H1 (cell line): Measurements from ENCODE around the gene KRTAP3-1. TPM values are rescaled to one million over a fixed set of nuclear protein-coding genes. Genes with fewer than 3 reads are reported as not detected.

Experiments used
- CTCF ChIA-PET: fragments of 300-600 bp; sonication (Branson Sonifier 250); formaldehyde crosslinking; loops from one replicate; lab custom pipeline; 2021; ENCODE audit not compliant: partially characterized antibody; lab: Charles Lee
- POLR2A ChIA-PET: fragments of 300-600 bp; sonication (Branson Sonifier 250); formaldehyde crosslinking; loops from one replicate; lab custom pipeline; 2021; ENCODE audit warnings: inconsistent platforms; ENCODE audit not compliant: partially characterized antibody; lab: Charles Lee
- DNase-seq, 2 experiments: peaks; one replicate each; pipeline versions ENCODE4 v3.0.0 to v3.0.0-alpha.2; 2010 to 2022; ENCODE audit warnings: low spot score in 2 of 2, low read depth in 1 of 2, mixed read lengths in 1 of 2
- FAIRE-seq: peaks from 2 replicates; lab custom pipeline; 2011; peaks lifted over from hg19 to GRCh38; lab: Jason Lieb, UNC
- H2AFZ ChIP-seq: 2 replicates; pipeline ENCODE4 v1.8.1; 2012; ENCODE audit warnings: low read length, inconsistent platforms
- H2AK5ac ChIP-seq: 2 replicates; pipeline ENCODE4 v1.6.1; 2013; ENCODE audit warnings: low read depth, low read length
- H2BK120ac ChIP-seq: replicated peaks from 2 replicates; pipeline ENCODE3; 2013; ENCODE audit warnings: low read depth, low read length, inconsistent platforms
- H2BK12ac ChIP-seq: 2 replicates; pipeline ENCODE4 v1.6.1; 2013; ENCODE audit warnings: low read depth, low read length
- H2BK15ac ChIP-seq: 2 replicates; pipeline ENCODE4 v1.6.1; 2013; ENCODE audit warnings: low read length
- H2BK20ac ChIP-seq: 2 replicates; pipeline ENCODE4 v1.6.1; 2013; ENCODE audit warnings: low read length
- H2BK5ac ChIP-seq: 2 replicates; pipeline ENCODE4 v1.6.1; 2013; ENCODE audit warnings: low read depth, low read length
- H3K14ac ChIP-seq: 2 replicates; pipeline ENCODE4 v1.6.1; 2013; ENCODE audit warnings: inconsistent platforms; ENCODE audit not compliant: insufficient read length
- H3K18ac ChIP-seq: 2 replicates; pipeline ENCODE4 v1.6.1; 2013; ENCODE audit warnings: low read length; ENCODE audit errors: extremely low read depth
- H3K23ac ChIP-seq: 2 replicates; pipeline ENCODE4 v1.6.1; 2013; ENCODE audit warnings: inconsistent platforms; ENCODE audit not compliant: insufficient read length
- H3K23me2 ChIP-seq: 2 replicates; pipeline ENCODE4 v1.6.1; 2013; ENCODE audit warnings: low read depth, low read length
- H3K27ac ChIP-seq: 2 replicates; pipeline ENCODE4 v1.6.1; 2011; ENCODE audit warnings: low read depth, low read length, inconsistent platforms
- H3K27me3 ChIP-seq, 4 experiments: replicated peaks in 1 of 4; 1 replicate in 1 of 4; 2 replicates in 3 of 4; pipeline versions ENCODE4 v1.6.1 to v1.8.1; 2011 to 2013; ENCODE audit warnings: low read length in 3 of 4, mild to moderate bottlenecking in 3 of 4, inconsistent platforms in 2 of 4, mixed read lengths in 2 of 4, moderate library complexity in 1 of 4; ENCODE audit not compliant: control insufficient read depth in 3 of 4, insufficient read depth in 3 of 4; ENCODE audit errors: extremely low read depth in 1 of 4
- H3K36me3 ChIP-seq, 4 experiments: 2 replicates each; pipeline versions ENCODE4 v1.6.1 to v1.8.1; 2011 to 2013; ENCODE audit warnings: mild to moderate bottlenecking in 4 of 4, low read length in 3 of 4, moderate library complexity in 2 of 4, control low read depth in 1 of 4, inconsistent platforms in 1 of 4; ENCODE audit not compliant: insufficient read depth in 4 of 4, control insufficient read depth in 2 of 4
- H3K4ac ChIP-seq: replicated peaks from 2 replicates; pipeline ENCODE3; 2013; ENCODE audit warnings: low read length, low read depth, mixed read lengths, inconsistent platforms; ENCODE audit not compliant: insufficient read length
- H3K4me1 ChIP-seq, 4 experiments: replicated peaks in 1 of 4; 1 replicate in 1 of 4; 2 replicates in 3 of 4; pipeline versions ENCODE4 v1.6.1 to v1.8.1; 2011 to 2013; ENCODE audit warnings: low read length in 3 of 4, inconsistent platforms in 2 of 4, mixed read lengths in 1 of 4; ENCODE audit not compliant: insufficient read depth in 4 of 4, control insufficient read depth in 3 of 4
- H3K4me2 ChIP-seq, 2 experiments: 2 replicates each; pipeline versions ENCODE4 v1.6.1 to v1.8.1; 2011 to 2013; ENCODE audit warnings: low read depth in 2 of 2, low read length in 2 of 2, control low read depth in 1 of 2, inconsistent platforms in 1 of 2, mild to moderate bottlenecking in 1 of 2; ENCODE audit not compliant: insufficient read depth in 1 of 2
- H3K4me3 ChIP-seq, 4 experiments: fragments of 200-600, 300-600 bp in 1 of 4; sonication (generic), shearing (Covaris generic), sonication (Bioruptor Twin) in 1 of 4; 2 replicates each; pipeline versions ENCODE4 v1.5.1 to v1.8.1; 2011 to 2016; ENCODE audit warnings: low read length in 4 of 4, low read depth in 3 of 4, control low read depth in 2 of 4, inconsistent platforms in 2 of 4, mild to moderate bottlenecking in 2 of 4, mixed read lengths in 1 of 4, moderate library complexity in 1 of 4; ENCODE audit not compliant: insufficient read depth in 2 of 4; ENCODE audit errors: extremely low read depth in 1 of 4
- H3K56ac ChIP-seq: replicated peaks from 2 replicates; pipeline ENCODE3; 2013; ENCODE audit warnings: low read depth, mild to moderate bottlenecking, mixed read lengths, low read length, inconsistent platforms; ENCODE audit not compliant: insufficient read length
- H3K79me1 ChIP-seq: 2 replicates; pipeline ENCODE4 v1.6.1; 2013; ENCODE audit warnings: low read depth, low read length, control low read depth
- H3K79me2 ChIP-seq, 2 experiments: 2 replicates each; pipeline versions ENCODE4 v1.6.1 to v1.8.1; 2012 to 2013; ENCODE audit warnings: low read length in 2 of 2, mild to moderate bottlenecking in 2 of 2, inconsistent platforms in 1 of 2; ENCODE audit not compliant: insufficient read depth in 2 of 2, control insufficient read depth in 1 of 2
- H3K9ac ChIP-seq, 4 experiments: replicated peaks in 1 of 4; 1 replicate in 1 of 4; 2 replicates in 3 of 4; pipeline versions ENCODE4 v1.6.1 to v1.8.1; 2011 to 2013; ENCODE audit warnings: low read depth in 3 of 4, low read length in 3 of 4, control low read depth in 2 of 4, mild to moderate bottlenecking in 2 of 4, moderate library complexity in 2 of 4, inconsistent platforms in 1 of 4; ENCODE audit errors: extremely low read depth in 1 of 4
- H3K9me3 ChIP-seq, 2 experiments: 2 replicates each; pipeline versions ENCODE4 v1.6.1 to v1.8.1; 2012 to 2013; ENCODE audit warnings: mild to moderate bottlenecking in 2 of 2, moderate library complexity in 2 of 2, control low read depth in 1 of 2, inconsistent platforms in 1 of 2, low read depth in 1 of 2, low read length in 1 of 2, mixed read lengths in 1 of 2; ENCODE audit not compliant: insufficient read depth in 2 of 2
- H4K20me1 ChIP-seq, 2 experiments: replicated peaks in 1 of 2; 2 replicates each; pipeline versions ENCODE3 to v1.8.1; 2011 to 2013; ENCODE audit warnings: inconsistent platforms in 2 of 2, low read length in 2 of 2, mild to moderate bottlenecking in 1 of 2; ENCODE audit not compliant: insufficient read depth in 2 of 2, control insufficient read depth in 1 of 2
- H4K5ac ChIP-seq: 2 replicates; pipeline ENCODE4 v1.6.1; 2013; ENCODE audit warnings: low read length, low read depth, mixed read lengths, inconsistent platforms; ENCODE audit not compliant: insufficient read length
- H4K8ac ChIP-seq: 2 replicates; pipeline ENCODE4 v1.8.0; 2013; ENCODE audit warnings: mild to moderate bottlenecking, moderate library complexity, low read length, inconsistent platforms; ENCODE audit not compliant: insufficient read depth; ENCODE audit errors: extremely low read depth
- H4K91ac ChIP-seq: replicated peaks from 2 replicates; pipeline ENCODE3; 2013; ENCODE audit warnings: low read length, mixed read lengths, inconsistent platforms; ENCODE audit not compliant: insufficient read length
- CHD2 ChIP-seq: IDR thresholded peaks from 2 replicates; pipeline ENCODE4 v1.6.1; 2012; ENCODE audit warnings: low read length, improper control_type of control experiment
- CREB1 ChIP-seq: IDR thresholded peaks from 2 replicates; pipeline ENCODE4 v1.6.1; 2012; ENCODE audit warnings: inconsistent platforms
- RXRA ChIP-seq: IDR thresholded peaks from 2 replicates; pipeline ENCODE4 v1.6.1; 2011; ENCODE audit warnings: low read depth, mild to moderate bottlenecking, low read length, moderate library complexity; ENCODE audit not compliant: insufficient read depth
- WGBS, 2 experiments: shearing (Covaris generic) in 1 of 2; methylation state at CpG; one replicate each; pipeline versions ENCODE4 v1.1.6 to v1.1.7; 2013 to 2015; ENCODE audit warnings: low lambda C conversion rate in 2 of 2, mixed read lengths in 2 of 2, inconsistent platforms in 1 of 2, low coverage in 1 of 2, missing lambda C conversion rate in 1 of 2; ENCODE audit not compliant: insufficient replicate concordance in 2 of 2, insufficient coverage in 1 of 2, insufficient read length in 1 of 2; ENCODE audit errors: extremely low coverage in 1 of 2, missing lambda C conversion rate in 1 of 2; 5-methylcytosine and 5-hydroxymethylcytosine counted together
- polyA plus RNA-seq, 7 experiments: library from polyadenylated mRNA; depleted of rRNA in 3 of 7; stranded (reverse) in 5 of 7; unstranded in 2 of 7; fragments of >200 nt in 5 of 7; fragments of 200-250 nt in 2 of 7; gene quantifications; 1 replicate in 5 of 7; 2 replicates in 1 of 7; 4 replicates in 1 of 7; pipeline versions ENCODE4 v1.2.1 to v1.2.3, GENCODE V29; 2011 to 2013; ENCODE audit warnings: missing spikeins in 2 of 7, mixed read lengths in 2 of 7
- total RNA-seq: library from RNA; stranded (reverse); fragmentation: NEBNext Ultra II Directional; extraction: Animal tissue kit (Norgen Biotek cat#: 25700); gene quantifications from 2 replicates; pipeline ENCODE4 v1.2.1, GENCODE V29; 2021

KRTAP3-1 gene
- total and polyA plus RNA-seq, 2 of the 8 experiments (the other 6 are each of a cell fraction or from before 2014, with no cell fraction given): not detected

GRCh38 chr17:41012326-41013120, 3.6 kb upstream of the KRTAP3-1 start:
- H3K56ac ChIP-seq: no peak overlapping the region
- ChIA-PET CTCF (no interaction called here), POLR2A (no interaction called here)
- no peak overlapping the region for H2BK120ac ChIP-seq
- no peak for FAIRE-seq
- no peaks in the 10 kb centered on the region for H4K20me1 ChIP-seq
- H3K9ac ChIP-seq: no peak overlapping the region
- H4K5ac ChIP-seq: no peak overlapping the region
- no peak overlapping the region for H3K27ac ChIP-seq
- no peak overlapping the region for H2AFZ ChIP-seq
- H3K4me1 ChIP-seq: peaks cover 0 to 10% (median 6%) of the 10 kb centered on the region in 4 experiments; a peak in 6 of 7 replicates
- H3K4me2 ChIP-seq: no peak overlapping the region
- H4K8ac ChIP-seq: no peak overlapping the region
- no peak overlapping the region for H2BK15ac ChIP-seq
- H3K4ac ChIP-seq: no peak overlapping the region
- H2BK5ac ChIP-seq: no peak overlapping the region
- H2AK5ac ChIP-seq: no peak overlapping the region
- TF ChIP-seq RXRA: no peak
- no peak for TF ChIP-seq CHD2
- TF ChIP-seq CREB1: no peak
- no peak overlapping the region for H3K23ac ChIP-seq
- H3K23me2 ChIP-seq: no peaks in the 10 kb centered on the region
- H4K91ac ChIP-seq: no peak overlapping the region
- no peak for DNase-seq
- H2BK12ac ChIP-seq: no peak overlapping the region
- 87% methylated on average over 6 of the region's 6 CpGs; no CpG with 5 or more reads in 1 of the 2 experiments for WGBS, 2 experiments
- no peaks in the 10 kb centered on the region for H3K79me2 ChIP-seq
- H3K14ac ChIP-seq: no peak overlapping the region
- H3K4me3 ChIP-seq: no peak overlapping the region
- no peaks in the 10 kb centered on the region for H3K9me3 ChIP-seq
- no peaks in the 10 kb centered on the region for H3K27me3 ChIP-seq
- no peak overlapping the region for H2BK20ac ChIP-seq
- no peaks in the 10 kb centered on the region for H3K79me1 ChIP-seq
- no peaks in the 10 kb centered on the region for H3K36me3 ChIP-seq
- no peak overlapping the region for H3K18ac ChIP-seq
